Loucy (cell line): ENCODE measurements around the gene DGUOK.

Experiments used
- H2AFZ ChIP-seq: fragments of 200-600 bp; sonication (generic); 2 replicates; pipeline ENCODE4 v1.6.0; 2016; ENCODE audit warnings: antibody characterized with exemption, mild to moderate bottlenecking, low read length, moderate library complexity
- H3F3A ChIP-seq: fragments of 200-600 bp; 2 replicates; pipeline ENCODE4 v1.6.0; 2016; ENCODE audit warnings: antibody characterized with exemption, low read depth, mild to moderate bottlenecking
- H3K27me3 ChIP-seq: fragments of 200-600 bp; sonication (generic); 2 replicates; pipeline ENCODE4 v1.6.1; 2014; ENCODE audit warnings: low read length, mild to moderate bottlenecking; ENCODE audit not compliant: insufficient read depth, poor library complexity, severe bottlenecking
- H3K36me3 ChIP-seq: fragments of 200-600 bp; sonication (generic); 2 replicates; pipeline ENCODE4 v1.6.1; 2016; ENCODE audit warnings: low read length; ENCODE audit not compliant: insufficient read depth
- H3K4me1 ChIP-seq: fragments of 200-600 bp; sonication (generic); 2 replicates; pipeline ENCODE4 v1.5.1; 2014; ENCODE audit warnings: low read length, mild to moderate bottlenecking; ENCODE audit not compliant: insufficient read depth, poor library complexity, severe bottlenecking
- H3K4me2 ChIP-seq: fragments of 200-600 bp; sonication (generic); 2 replicates; pipeline ENCODE4 v1.6.0; 2014; ENCODE audit warnings: antibody characterized with exemption, low read length, low read depth, mild to moderate bottlenecking; ENCODE audit not compliant: poor library complexity, severe bottlenecking
- H3K4me3 ChIP-seq: fragments of 200-600 bp; sonication (generic); 2 replicates; pipeline ENCODE4 v1.5.1; 2014; ENCODE audit warnings: low read length, mild to moderate bottlenecking, mixed read lengths; ENCODE audit not compliant: poor library complexity, severe bottlenecking
- H3K79me2 ChIP-seq: fragments of 200-600 bp; sonication (generic); 2 replicates; pipeline ENCODE4 v1.6.1; 2014; ENCODE audit warnings: low read length; ENCODE audit not compliant: insufficient read depth
- H3K9ac ChIP-seq: fragments of 200-600 bp; sonication (generic); 2 replicates; pipeline ENCODE4 v1.6.0; 2014; ENCODE audit warnings: mild to moderate bottlenecking, low read depth, low read length, moderate library complexity; ENCODE audit not compliant: poor library complexity, severe bottlenecking
- H3K9me2 ChIP-seq: fragments of 200-600 bp; sonication (generic); replicated peaks from 2 replicates; pipeline ENCODE4 v1.6.1; 2016; ENCODE audit warnings: low read depth, low read length, mixed read lengths
- H3K9me3 ChIP-seq: fragments of 200-600 bp; sonication (generic); 2 replicates; pipeline ENCODE4 v1.6.1; 2014; ENCODE audit warnings: mild to moderate bottlenecking, antibody characterized with exemption, low read length, low read depth; ENCODE audit not compliant: insufficient read depth
- H4K20me1 ChIP-seq: fragments of 200-600 bp; sonication (generic); 2 replicates; pipeline ENCODE4 v1.6.0; 2014; ENCODE audit warnings: antibody characterized with exemption, low read length, mild to moderate bottlenecking; ENCODE audit not compliant: insufficient read depth, poor library complexity, severe bottlenecking
- CTCF ChIP-seq: fragments of 200-600 bp; sonication (generic); conservative IDR thresholded peaks from 2 replicates; pipeline ENCODE4 v1.5.1; 2014; ENCODE audit warnings: mild to moderate bottlenecking, antibody characterized with exemption, low read length
- EZH2phosphoT487 ChIP-seq: fragments of 200-600 bp; IDR thresholded peaks from 2 replicates; pipeline ENCODE4 v1.6.1; 2018; ENCODE audit warnings: antibody characterized with exemption, mild to moderate bottlenecking, moderate library complexity, borderline replicate concordance

The DGUOK gene

GRCh38 chr2:73925853-73926492 lies 707 bp upstream of the DGUOK start:
- no peaks in the 10 kb centered on the region for H3K9me3 ChIP-seq
- no peaks in the 10 kb centered on the region; the same call in 1 of the 2 replicates for H3F3A ChIP-seq
- peaks cover 46% of the 10 kb centered on the region for H3K4me1 ChIP-seq
- H4K20me1 ChIP-seq = peaks cover 28% of the 10 kb centered on the region
- H3K27me3 ChIP-seq = no peaks in the 10 kb centered on the region
- H3K79me2 ChIP-seq = peaks cover 44% of the 10 kb centered on the region
- H3K4me3 ChIP-seq = peak overlapping the region; percentile 76
- peak overlapping the region; percentile 85 for H3K9ac ChIP-seq
- TF ChIP-seq EZH2phosphoT487 (no peak), CTCF (no peak)
- no peaks in the 10 kb centered on the region for H3K9me2 ChIP-seq
- no peaks in the 10 kb centered on the region for H3K36me3 ChIP-seq
- no peak overlapping the region for H2AFZ ChIP-seq
- H3K4me2 ChIP-seq = peak overlapping the region; percentile 87

GRCh38 chr2:73927344-73927743 lies 664 bp downstream of the DGUOK start:
- Histone ChIP-seq H3F3A (no peaks in the 10 kb centered on the region; the same call in 1 of the 2 replicates), H4K20me1 (peaks cover 39% of the 10 kb centered on the region), H3K9me3 (no peaks in the 10 kb centered on the region), H3K4me1 (peaks cover 51% of the 10 kb centered on the region), H3K9ac (peak overlapping the region; percentile 85), H3K36me3 (no peaks in the 10 kb centered on the region; the same call in 1 of the 2 replicates), H3K79me2 (peaks cover 58% of the 10 kb centered on the region), H3K4me2 (peak overlapping the region; percentile 87), H2AFZ (peak overlapping the region; percentile 53; the same call in 1 of the 2 replicates), H3K27me3 (no peaks in the 10 kb centered on the region), H3K9me2 (no peaks in the 10 kb centered on the region), H3K4me3 (peak overlapping the region; percentile 76)
- no peak for TF ChIP-seq CTCF
- TF ChIP-seq EZH2phosphoT487 = no peak

- Histone ChIP-seq H3K9me3 (no peaks in the 10 kb centered on the region), H3K4me3 (peak overlapping the region; percentile 76), H3K79me2 (peaks cover 73% of the 10 kb centered on the region), H3K36me3 (no peaks in the 10 kb centered on the region; the same call in 1 of the 2 replicates), H3F3A (no peaks in the 10 kb centered on the region; the same call in 1 of the 2 replicates), H3K4me1 (peaks cover 61% of the 10 kb centered on the region), H3K4me2 (peak overlapping the region; percentile 87), H4K20me1 (peaks cover 53% of the 10 kb centered on the region), H3K27me3 (no peaks in the 10 kb centered on the region), H3K9ac (no peak overlapping the region), H2AFZ (no peak overlapping the region), H3K9me2 (no peaks in the 10 kb centered on the region)
- TF ChIP-seq EZH2phosphoT487 = no peak
- TF ChIP-seq CTCF = no peak
Observed at GRCh38 chr2:73928963-73929347, 2.3 kb downstream of the DGUOK start.
